HG03571 (cell line): Measurements from ENCODE around the gene DHX58.

ENCODE experiments used
- ATAC-seq: cut with Tn5 transposase; IDR thresholded peaks from one replicate; pipeline ENCODE4 v1.9.1; 2021; ENCODE audit not compliant: unreplicated experiment

The DHX58 gene

DNA sequence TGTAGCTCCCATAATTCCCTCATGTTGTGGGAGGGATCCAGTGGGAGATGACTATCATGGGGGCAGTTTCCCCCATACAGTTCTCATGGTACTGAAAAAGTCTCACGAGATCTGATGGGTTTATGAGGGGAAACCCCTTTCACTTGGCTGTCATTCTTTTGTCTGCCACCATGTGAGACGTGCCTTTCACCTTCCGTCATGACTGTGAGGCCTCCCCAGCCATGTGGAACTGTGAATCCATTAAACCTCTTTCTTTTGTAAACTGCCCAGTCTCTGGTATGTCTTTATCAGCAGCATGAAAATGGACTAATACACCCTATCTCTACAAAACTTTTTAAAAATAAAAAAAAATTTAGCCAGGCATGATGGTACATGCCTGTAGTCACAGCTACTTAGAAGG is 55.9 kb downstream of the DHX58 start:
- ATAC-seq: no peak

DNA sequence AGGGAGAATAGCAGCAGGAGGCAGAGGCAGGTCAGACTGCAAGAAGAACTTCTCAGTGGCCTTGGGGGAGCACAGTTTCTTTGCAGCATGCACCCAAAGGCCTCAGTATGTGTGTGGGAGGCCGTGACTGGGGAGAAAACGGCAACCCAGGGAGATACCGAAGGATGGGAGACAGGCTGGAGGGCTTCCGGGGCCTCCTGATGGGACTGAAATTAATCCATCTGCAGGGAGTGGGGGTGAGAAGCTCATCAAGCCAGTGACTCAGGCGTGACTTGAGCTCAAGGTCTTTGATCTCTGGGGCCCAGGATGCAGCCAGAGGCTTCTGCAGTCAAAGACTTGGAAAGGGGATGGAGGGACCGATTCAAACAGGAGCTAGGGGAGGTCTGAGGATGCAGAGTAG is 57.0 kb downstream of the DHX58 start:
- ATAC-seq: no peak

GRCh38 chr17:42055027-42055426 is 57.5 kb downstream of the DHX58 start:
- no peak for ATAC-seq

- ATAC-seq: no peak
Measured at GRCh38 chr17:42053731-42054500, 58.6 kb downstream of the DHX58 start.

DNA sequence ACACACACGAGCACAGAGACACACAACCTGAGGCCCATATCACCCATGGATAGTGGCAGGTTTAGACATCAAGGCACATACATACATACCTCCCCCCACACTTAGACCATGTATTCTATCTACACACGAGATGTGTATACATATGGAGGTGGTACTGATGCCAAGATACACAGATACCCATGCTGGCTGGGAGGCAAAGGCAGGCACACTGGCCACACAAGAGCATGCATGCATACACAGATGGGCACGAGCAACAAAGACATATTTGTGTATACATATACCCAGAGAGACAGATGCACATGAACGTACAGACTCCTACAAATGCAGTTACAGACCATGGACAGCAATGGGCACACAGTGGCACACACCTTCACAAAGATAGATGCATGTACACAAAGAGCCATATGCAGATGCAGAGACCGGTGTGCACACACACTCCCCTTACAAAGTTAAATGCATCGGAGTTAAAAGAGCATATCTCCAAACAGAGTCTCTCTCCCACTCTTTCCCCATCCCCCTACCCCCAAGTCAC is 60.1 kb downstream of the DHX58 start:
- no peak for ATAC-seq

DNA sequence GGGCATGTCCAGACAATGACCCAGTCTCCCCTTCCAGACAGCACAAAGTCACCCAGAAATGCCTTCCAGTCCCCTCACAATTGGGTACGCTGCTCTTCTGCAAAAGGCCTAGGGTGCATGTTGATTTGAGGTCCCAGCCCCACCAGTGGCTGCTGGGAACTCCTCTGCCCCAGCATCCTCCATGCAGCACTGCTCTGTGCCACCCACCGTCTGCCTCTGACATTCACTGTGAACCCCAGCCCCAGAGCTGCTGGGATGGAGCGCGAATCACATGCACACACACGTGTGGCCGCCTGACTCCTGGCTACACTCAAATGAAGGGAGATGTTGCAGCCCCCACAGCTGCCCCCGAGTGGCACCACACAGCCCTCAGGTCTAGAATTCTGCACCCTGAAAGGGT is 60.9 kb downstream of the DHX58 start:
- ATAC-seq: no peak
